HG02973 (cell line): Measurements from ENCODE around the gene GSK3B.

ENCODE experiments used
- ATAC-seq: cut with Tn5 transposase; IDR thresholded peaks from one replicate; pipeline ENCODE4 v1.9.1; 2021; ENCODE audit warnings: moderate library complexity; ENCODE audit not compliant: unreplicated experiment

The GSK3B gene

DNA sequence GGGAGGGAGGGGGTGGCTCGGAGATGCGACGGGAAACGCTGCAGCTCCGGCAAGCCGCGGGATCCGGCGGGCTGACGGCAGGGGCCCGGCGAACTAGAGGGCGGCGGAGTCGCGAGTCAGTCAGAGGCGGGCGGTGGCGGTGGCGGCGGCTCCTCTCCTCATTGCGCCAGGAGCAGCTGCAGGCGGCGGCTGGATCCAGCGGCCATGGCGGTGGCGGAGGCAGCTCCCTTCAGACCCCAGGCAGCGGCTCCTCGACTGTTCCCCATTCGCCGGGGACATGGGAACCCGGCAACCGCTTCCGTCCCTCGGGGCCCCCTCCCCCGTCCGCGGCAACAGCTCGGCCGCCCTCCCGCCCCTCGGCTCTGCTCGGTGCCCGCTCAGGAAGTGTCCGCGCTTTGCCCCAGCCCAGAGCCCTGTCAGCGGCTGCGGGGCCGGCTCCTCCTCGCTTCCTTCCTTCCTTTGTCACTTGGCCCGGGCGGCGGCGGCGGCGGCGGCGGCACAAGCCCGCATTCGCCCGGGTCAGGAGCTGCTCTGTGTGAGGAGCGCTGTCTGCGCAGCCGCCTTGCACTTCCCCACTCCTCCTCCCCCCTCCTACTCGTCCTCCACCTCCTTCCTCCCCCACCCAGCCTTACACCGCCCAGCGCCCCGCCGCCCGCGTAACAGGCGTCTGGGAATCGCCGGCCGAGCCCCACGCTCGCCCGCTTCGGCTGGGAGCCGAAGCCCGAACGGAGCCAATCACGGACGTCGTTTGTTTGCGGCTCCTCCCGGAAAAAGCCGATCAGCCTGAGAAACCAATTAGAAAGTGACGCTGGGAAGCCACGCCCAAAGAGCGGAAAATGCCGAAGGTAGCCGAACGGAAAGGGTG, at the start of gene GSK3B:
GSK3B (minus strand) TSS at position 537 of the 865 bp plus-strand sequence. CDS start 1,013 bp downstream, outside the sequence.
- ATAC-seq = peak; percentile 4

DNA sequence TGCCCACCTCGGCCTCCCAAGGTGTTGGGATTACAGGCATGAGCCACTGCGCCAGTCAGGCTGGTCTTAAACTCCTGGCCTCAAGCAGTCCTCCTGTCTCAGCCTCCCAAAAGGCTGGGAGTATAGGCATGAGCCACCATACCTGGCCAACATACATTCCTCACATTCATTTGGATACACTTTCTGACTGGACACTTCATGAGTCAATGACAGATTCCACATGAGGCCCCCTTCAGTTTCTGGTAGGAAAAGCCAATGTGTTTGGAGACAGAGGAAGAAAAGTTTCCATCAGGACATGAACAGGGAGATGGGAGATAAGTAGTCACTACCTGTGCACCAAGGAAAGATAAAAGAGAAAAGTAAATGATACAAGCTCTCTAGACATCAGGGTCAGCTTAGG, 49.4 kb upstream of the GSK3B start:
- ATAC-seq = no peak

DNA sequence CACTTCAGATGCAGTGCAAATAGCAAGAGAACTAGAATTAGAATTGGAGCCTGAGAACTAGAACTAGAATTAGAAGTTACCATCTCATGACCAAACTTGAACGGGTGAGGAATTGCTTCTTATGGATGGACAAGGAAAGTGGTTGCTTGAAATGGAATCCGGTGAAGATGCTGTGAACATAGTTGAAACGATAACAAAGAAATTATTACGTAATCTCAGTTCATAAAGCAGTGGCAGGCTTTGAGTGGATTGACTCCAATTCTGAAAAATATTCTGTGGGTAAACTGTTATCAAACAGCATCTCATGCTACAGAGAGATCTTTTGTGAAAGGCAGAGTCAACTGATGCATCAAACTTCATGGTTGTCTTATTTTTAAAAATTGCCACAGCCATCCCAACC, 48.0 kb upstream of the GSK3B start:
- ATAC-seq = no peak

DNA sequence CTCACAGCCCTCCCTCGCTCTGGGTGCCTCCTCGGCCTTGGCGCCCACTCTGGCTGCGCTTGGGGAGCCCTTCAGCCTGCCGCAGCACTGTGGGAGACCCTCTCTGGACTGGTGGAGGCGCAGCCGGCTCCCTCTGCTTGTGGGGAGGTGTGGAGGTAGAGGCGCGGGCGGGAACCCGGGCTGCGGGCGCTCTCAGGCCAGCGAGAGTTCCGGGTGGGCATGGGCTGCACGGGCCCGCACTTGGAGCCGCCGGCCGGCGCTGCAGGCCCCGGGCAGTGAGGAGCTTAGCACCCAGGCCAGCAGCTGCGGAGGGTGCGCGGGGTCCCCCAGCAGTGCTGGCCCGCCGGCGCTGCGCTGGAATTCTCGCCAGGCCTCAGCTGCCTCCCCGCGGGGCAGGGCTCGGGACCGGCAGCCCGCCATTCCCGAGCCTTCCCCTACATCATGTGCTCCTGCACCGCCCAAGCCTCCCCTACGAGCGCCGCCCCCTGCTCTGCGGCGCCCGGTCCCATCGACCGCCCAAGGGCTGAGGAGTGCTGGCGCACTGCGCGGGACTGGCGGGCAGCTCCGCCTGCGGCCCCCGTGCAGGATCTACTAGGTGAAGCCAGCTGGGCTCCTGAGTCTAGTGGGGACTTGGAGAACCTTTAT, 46.0 kb upstream of the GSK3B start:
- ATAC-seq = no peak

DNA sequence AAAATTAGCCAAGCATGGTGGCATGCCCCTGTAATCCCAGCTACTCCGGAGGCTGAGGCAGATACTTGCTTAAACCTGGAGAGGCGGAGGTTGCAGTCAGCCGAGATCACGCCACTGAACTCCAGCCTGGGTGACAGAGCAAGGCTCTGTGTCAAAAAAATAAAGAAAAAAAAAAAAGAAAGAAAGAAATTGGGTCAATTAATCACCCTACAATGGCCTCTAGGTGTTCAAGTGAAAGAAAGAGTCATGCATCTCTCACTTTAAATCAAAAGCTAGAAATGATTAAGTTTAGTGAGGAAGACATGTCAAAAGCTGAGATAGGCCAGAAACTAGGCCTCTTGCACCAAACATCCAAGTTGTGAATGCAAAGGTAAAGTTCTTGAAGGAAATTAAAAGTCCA, 44.9 kb upstream of the GSK3B start:
- ATAC-seq = no peak

DNA sequence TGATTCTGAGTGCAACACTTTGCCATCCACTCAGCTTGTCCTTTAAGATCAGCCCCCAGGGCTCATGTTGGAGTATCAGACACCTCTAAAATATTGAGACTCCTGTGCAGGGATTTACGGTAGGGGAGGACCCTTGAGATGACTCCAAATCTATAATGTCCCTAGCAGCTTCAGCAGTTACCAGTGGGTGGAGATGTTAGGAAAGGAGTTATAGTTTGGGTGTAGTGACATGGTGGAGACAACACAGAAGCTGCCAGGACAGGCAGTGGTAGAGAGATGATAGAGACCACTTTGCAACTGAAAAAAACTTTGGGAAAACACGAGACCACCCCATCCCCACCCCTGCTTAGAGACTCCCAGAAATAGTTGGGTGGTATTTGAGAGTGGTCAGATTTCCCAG, 43.3 kb upstream of the GSK3B start:
- ATAC-seq = no peak

DNA sequence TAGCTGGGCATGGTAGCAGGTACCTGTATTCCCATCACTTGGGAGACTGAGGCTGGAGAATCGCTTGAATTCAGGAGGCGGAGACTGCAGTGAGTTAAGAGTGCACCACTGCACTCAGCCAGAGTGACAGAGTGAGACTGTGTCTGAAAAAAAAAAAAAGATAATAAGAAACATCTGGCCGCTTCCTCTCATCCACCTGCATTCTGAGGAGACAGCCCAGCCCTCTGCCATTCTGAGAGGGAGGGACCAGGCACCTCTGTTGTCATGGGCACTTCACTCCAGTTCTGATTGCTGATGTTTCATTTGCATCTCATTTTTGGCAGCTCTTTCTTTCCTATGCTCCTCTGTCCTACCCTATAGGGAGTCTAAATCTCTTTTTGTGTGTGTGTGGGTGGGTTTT, 36.4 kb upstream of the GSK3B start:
- ATAC-seq = no peak

DNA sequence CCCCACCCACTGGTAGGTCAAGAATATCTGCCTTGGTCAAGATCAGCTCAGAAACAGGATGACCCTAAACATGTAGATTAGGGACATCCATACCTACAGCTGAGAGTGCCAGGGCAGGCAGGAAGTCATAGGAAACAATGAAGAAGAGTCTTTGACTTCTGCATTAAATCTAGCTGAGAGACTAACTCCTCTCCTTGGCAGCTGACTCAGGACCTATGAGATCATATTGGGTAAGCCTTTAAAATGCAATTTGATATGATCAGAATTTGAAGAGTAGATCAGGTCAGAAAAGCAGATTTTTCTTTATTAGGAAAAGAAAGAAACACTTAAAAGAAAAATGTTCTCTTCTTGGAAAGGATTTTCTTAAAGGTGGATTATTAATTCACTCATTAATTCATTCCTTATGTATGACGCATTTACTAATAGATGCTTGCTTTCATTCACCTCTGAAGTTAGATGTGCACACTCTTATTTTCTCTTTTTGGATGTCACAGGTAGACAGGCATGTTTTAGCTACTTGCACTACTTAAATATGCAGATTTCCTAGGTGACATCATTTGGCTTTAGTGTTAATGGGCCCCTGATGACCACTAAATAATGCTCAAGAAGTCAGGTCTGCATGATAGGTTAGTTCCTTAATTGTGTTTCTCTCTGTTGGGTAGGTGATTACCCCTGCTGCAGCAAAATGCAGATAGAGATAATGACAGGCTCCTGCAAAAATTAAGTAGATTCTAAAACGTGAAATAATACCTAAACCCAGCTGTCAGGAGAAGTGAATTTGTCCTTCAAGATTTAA, 35.7 kb upstream of the GSK3B start:
- no peak for ATAC-seq

DNA sequence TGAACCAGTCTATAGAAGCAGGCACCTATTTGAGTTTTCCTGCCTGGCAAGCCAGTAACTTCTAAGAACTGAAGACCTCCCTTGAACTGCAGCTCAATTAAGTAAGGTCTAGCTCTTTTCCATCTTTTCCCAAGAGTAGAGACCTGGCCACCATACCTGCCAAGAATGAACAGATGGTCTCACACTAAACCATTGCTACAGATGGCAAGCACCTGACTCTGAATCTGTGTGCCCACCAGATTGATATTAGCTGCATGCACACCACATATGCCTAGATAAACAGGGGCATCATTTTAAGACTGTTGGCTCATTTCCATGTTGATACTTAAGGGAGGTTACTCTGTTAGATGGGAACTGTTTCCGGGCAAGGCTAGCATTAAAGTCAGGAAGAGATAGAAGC, 34.8 kb upstream of the GSK3B start:
- ATAC-seq = no peak

DNA sequence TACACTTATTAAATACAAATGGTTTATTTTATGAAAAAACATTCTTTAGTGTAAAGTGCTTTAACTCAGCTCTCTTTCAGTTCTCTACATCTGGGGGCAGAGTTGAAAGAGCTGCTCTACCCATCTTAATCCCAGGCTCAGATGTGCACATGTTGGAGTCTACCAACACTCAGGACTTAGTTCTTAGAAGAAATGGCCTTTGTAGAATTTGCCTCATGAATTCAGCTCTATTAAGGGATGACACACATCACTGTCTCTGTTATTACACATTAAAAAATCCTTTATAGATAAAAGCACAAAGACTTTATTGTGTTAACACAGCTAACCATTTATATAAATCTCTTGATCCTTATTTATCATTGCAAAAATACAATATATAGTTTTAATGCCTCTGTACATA, 31.7 kb upstream of the GSK3B start:
- ATAC-seq = no peak

DNA sequence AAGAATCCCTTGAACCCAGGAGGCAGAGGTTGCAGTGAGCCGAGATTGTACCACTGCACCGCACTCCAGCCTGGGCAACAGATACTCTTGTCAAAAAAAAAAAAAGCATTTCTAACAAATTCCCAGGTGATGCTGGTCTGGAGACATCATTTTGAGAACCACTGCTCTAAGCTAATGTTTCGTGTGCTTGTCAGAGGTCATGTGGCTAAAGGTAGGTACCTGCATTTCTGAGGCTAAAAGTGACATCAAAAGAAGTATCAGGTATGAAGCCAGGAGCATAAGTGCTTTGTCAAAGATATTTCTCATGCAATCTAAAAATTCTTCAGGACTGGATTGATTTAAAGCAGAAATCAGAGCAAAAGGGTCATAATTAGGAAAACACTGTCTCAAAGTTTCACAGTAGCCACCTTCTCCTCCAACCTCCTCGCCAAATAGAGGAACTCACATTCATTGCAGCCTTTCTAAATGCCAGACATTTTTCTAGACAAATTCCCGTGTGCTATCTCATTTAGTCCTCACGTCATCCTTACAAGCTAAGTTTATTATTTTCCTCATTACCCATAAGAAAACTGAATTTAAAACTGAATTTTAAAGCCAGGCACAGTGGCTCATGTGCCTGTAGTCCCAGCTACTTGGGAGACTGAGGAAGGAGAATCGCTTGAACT, 25.7 kb upstream of the GSK3B start:
- no peak for ATAC-seq

DNA sequence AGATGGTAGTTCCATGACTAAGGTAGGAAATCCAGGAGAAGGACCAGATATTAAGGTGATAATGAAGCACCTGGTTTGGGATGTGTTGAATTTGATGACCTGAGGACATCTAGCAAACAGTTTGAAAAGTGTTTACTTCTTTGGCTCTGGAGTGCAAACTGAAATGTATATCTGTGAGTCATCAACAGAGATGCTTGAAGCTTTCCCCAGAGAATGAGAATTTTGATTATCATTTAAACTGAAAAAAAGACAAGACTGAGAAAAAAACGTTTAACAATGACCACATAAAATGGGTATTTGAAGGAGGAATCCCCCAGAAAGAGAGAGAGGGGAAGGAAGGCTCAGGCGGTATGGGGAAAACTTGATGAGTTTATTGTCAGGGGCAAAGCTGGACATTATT, 20.7 kb upstream of the GSK3B start:
- ATAC-seq = no peak

DNA sequence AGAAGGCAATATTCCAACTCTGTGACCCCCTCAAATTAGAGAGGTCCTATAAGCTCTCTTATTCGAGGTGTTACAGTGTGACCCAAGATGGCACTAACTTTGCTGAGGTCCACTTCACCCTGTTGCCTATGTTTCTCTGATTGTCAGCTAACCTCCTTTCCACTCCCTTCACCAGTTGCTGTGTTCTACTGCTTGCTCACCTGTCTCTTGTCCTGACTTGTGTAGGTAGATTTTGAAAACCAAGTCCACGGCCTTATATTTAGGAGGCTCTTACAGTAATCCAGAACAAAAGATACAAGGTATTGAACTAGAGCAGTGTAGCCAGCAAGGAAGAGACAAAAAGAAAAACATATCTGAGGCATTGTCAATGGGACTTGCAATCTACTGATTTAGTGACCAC, 20.1 kb upstream of the GSK3B start:
- ATAC-seq = no peak

DNA sequence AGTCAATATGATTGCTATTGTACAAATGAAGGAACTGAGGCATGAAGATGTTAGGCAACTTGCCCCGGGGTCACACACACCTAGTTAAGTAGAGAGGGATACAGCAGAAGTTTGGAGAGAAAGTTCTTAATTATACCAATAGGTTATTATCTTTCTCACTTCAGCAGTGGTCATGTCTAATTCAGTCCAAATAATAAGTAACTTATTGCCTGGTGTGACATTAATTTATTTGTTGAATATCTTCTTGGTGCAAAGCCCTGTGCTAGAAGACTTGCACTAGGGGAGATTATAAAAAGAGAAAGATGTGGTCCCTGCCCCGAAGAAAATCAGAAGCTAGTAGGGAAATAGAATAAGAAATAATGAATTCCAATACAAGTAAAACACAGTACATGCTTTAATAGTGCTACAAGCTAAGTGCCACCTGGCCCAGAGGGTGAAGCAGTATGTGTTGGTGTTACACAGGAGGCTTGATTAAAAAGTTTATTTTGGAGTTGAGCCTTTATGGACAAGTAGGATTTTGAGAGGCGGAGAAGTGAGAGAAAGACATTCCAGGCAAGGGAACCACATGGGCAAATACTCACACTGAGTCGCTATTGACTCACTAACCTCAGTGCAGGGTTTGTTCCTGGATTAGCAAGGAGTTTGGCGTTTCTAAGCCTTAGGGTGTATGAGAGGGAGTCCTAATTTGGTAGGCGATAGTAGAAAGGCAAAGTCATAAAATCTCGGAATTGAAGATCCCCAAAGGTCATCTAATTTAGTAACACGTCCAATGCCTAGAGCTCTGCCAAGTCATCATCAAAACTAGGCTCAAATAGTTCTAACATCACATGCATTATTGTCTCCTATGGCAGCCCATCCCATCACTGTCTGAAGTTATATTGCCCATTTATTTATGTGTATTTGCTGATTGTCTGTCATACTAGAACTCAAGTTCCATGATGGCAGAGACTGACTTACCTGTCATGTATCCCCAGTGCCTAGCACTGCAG, 19.2 kb upstream of the GSK3B start:
- no peak for ATAC-seq

DNA sequence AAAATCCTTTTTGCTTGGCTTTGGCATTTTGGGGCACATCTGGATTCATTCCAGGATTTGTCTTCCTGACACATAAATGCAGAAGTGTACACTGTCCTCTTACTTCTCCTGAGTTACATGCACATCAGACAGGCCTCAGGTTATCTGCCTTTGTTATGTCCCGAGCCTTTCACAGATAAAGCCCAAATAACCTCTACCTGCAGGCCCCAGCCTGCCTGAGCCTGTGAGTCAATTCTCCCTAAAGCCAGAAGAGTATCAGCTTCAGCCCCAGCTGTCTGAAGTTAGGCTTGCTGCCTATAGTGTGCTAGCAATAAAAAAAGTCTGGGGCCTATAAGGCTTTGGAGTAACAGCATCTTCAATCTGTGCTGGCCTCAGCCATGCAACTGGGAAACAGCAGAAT, 17.7 kb upstream of the GSK3B start:
- ATAC-seq = no peak

DNA sequence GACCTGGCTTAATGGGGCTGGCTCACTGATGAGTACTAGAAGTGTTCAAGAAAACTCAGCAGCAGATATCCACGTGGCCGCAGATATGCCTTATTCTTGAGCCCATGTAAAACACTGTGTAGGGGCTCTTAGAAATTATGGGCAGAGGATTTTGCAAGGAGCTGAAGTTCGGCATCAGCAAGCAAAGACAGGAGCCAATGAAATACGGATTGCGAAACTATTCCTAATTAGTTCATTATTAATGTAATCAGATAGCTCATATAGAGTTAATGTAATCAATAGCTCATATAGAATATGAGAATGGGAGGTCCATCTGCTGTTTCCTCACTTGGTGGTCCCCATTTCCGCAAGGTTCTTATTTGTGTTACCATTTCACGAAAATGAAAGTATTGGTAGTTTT, 9.0 kb upstream of the GSK3B start:
- no peak for ATAC-seq

DNA sequence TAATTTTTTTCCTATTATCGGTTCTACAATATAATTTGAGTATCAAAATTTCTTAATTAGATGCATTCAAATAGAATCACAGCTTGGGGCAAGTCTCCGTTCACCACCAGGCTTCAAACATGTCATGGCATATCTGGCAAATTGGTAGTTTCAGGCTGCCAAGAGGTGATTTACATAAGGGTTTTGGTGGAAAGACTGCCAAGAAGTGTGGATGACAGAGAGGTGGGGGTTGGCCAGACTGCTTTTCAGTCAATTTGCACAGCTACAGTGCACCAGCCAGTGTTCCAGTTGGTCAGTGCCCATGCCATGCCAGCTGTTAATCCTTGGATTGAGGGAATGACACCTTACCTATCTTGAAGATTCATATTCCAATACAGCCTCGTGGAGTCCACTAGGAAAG, 8.4 kb upstream of the GSK3B start:
- no peak for ATAC-seq

DNA sequence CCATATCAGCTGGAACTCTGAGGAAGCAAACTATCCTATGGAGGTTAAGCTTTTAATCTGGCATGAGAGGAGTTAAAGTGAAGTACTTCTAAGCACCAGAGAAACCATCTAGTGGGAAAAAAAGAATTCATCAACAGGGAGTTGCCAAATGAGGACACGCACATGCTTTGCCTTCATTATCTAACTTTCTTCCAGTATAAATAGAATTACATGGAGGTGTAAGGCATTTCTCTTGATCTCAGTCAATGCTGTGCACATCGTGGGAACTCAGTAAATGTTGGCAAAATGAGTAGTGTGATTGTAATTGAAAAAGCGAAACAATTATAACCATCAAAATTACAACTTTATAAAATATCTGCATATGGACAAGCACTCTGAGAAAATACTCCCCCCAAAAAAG, 8.0 kb upstream of the GSK3B start:
- no peak for ATAC-seq

DNA sequence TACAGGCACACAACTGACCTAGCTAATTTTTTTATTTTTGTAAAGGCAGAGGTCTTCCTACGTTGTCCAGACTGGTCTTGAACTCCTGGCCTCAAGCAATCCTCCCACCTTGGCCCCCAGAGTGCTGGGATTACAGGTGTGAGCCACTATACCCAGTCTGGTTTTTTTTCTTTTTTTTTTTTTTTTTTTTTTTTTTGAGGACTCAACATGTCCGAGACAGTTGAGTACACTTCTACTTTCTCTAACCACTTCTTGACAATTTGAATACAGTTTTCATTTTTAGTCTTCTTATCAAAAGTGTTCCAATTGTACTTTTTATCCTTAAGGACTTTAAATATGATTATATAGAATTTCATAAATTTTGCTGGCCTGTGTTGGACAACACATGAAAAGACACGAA, 7.4 kb upstream of the GSK3B start:
- no peak for ATAC-seq

DNA sequence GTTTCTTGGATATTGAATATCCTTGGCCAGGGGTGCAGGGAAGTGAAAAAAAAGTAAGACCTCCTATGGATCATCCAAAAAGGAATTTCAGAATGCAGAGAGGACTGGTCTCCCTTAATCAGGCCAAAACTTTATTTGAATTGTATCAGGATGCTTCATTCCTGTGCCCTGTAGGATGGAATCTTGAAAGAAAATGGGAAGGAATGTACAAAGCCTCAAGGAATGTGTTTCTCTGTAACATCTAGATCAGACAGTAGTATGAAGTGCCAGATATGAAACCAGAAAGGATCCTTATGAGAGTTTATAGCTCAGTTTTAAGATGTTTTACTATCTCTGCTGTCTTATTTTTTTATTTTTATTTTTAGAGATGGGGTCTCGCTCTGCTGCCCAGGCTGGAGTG, 6.5 kb upstream of the GSK3B start:
- ATAC-seq = no peak
